NCI-H446 treated with DMSO at 0.1 percent for 48 hours (cell line): ENCODE measurements around the gene ADAM12.
"Not testable (repeated sequence)": the region's sequence is repeated elsewhere in the genome, so short reads cannot be mapped to it uniquely, and the experiment has no call there.

ENCODE experiments used
- DNase-seq: peaks from one replicate; lab custom pipeline; 2025; lab: John Stamatoyannopoulos, UW

Gene ADAM12

DNA sequence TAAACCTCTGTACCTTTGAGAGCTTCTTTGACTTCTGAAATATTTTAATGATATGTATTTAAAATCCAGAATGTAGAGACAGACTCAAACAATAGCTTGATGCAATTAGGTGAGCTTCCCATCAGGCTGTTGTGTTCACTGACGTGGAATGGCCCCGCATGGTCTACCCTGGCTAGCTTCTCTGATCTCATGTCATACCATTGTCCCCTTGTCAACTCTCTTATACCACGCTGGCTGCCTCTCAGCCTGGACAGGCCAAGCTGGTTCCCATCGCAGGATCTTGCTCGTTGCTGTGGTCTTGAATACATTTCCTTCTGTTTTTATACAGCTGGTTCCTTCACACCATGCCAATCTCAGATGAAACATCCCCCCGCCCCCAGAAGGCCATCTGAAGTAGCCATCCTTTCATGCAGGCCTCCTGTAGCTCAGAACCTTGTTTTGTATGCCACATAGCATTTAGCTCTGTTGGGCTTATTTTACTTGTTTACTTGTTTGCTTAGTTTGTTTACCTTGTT is 407.7 kb downstream of the ADAM12 start:
- no peak for DNase-seq

DNA sequence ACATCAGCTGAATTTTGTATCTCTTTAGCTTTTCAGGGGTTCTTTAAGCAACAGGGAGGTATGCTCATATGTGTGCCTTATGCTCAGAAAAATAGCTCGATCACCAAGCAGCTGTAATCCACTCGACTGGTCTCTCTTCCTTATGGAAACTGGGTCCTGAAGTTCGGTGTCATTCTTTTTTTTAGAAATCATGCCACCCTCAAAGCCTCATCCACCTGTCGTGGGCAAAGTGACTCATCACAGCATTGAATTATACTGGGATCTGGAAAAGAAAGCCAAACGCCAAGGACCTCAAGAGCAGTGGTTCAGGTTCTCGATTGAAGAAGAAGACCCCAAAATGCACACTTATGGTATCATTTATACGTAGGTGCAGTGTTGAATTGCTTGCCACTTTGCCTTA is 408.3 kb downstream of the ADAM12 start:
- no peak for DNase-seq

DNA sequence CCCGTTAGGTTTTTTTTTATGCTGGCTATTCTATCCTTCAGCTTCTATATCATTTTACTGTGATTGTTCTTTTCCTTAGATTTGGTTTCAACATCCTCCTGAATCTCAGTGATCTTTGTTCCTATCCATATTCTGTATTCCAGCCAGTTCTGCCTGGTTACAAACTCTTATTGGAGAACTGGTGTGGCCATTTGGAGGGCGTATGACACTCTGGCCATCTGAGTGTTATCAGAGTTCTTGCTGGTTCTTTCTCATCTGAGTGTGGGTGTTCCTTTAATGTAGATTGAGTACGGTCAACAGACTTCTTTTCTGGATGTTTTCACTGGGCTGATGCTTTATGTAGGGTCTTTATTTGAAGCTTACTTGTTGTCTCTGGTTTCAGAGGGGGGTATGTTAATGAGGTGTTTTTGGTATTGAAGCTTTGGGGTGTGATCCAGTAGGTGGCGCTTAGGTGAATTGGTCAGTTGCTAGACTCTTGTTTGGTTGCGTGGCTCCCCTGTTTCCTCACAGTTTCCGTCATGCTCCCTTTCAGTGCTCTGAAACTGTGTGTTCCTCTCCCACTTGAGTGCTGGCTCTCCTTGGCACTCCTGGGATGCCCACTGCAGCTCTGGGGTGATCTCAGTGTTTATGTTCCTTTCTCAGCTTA is 411.2 kb downstream of the ADAM12 start:
- no peak for DNase-seq

DNA sequence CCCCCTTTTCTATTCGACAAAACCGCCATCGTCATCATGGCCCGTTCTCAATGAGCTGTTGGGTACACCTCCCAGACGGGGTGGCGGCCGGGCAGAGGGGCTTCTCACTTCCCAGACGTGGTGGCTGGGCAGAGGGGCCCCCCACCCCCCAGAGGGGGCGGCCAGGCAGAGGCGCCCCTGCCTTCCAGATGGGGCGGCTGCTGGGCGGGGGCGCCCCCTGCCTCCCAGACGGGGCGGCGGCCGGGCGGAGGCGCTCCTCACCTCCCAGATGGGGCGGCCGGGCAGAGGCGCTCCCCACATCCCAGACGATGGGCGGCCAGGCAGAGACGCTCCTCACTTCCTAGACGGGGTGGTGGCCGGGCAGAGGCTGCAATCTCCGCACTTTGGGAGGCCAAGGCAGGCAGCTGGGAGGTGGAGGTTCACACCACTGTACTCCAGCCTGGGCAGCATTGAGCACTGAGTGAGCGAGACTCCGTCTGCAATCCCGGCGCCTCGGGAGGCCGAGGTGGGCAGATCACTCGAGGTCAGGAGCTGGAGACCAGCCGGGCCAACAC is 418.1 kb downstream of the ADAM12 start:
- DNase-seq = not testable (repeated sequence)

DNA sequence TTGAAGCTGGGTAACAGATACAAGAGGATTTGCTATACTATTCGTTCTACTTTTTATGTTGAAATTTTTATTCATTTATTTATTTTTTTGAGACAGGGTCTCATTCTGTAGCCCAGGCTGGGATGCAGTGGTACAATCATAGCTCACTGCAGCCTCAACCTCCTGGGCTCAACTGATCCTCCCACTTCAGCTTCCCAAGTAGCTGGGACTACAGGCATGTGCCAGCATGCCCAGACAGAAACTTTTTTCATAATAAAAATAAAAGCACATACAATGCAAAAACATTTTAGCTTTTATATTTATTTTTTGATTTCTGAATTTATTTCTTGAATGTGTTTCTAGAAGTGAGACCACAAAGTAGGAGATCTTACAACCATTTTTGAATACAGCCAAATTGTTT is 420.7 kb downstream of the ADAM12 start:
- DNase-seq = no peak

DNA sequence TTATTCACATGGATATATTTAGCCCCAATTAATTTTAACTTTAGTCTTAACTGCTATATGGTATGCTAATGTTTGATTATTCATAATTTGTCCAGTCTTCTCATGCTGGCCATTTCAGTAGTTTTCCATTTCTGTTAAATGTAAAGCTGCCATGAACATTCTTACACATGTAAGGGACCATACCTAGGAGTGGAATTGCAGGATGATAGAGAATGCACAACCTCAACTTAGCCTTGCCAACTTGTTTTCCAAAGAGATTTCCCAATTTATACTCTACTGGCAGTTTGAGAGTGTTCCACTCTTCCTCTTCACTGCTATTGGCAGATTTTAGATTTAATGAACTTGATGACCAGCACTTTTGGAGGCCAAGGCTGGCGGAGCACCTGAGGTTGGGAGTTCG is 423.7 kb downstream of the ADAM12 start:
- no peak for DNase-seq
